ENCODE results near the gene PGAP3.

GRCh38 chr17:39665642-39666224 lies 22.1 kb downstream of the PGAP3 start:
- TF ChIP-seq PPARA (CRISPR knock-in tag; IDR thresholded peaks at IDR 0.05; ENCODE audit: borderline replicate concordance), result no peak
- TF ChIP-seq ZFP30 (CRISPR knock-in tag; IDR thresholded peaks at IDR 0.05), result no peak
- no peak for TF ChIP-seq PATZ1 (CRISPR knock-in tag; IDR thresholded peaks at IDR 0.05; ENCODE audit: borderline replicate concordance)

Measured in SK-N-SH treated with all-trans-retinoic acid at 6 μM for 48 hours (cell line).